T-helper 2 cell treated with Interferon-gamma antibody and Interleukin-4, amounts not matched to agents 100 ng/mL and 5 ng/mL, for 36 hours (primary cell): Measurements from ENCODE around the gene C10orf90. TPM values are rescaled to one million over a fixed set of nuclear protein-coding genes. Genes with fewer than 3 reads are reported as not detected.

ENCODE experiments used
- intact Hi-C: fragments of 100-400 bp; cut with micrococcal nuclease; formaldehyde crosslinking; loops from one replicate; pipeline ENCODE4 v1.15.1; 2023
- total RNA-seq: library from RNA; stranded (reverse); gene quantifications from 2 replicates; pipeline ENCODE4 v1.2.3, GENCODE V29; 2022

The C10orf90 gene
- total RNA-seq, 1 donor from 2014 or later = not detected

DNA sequence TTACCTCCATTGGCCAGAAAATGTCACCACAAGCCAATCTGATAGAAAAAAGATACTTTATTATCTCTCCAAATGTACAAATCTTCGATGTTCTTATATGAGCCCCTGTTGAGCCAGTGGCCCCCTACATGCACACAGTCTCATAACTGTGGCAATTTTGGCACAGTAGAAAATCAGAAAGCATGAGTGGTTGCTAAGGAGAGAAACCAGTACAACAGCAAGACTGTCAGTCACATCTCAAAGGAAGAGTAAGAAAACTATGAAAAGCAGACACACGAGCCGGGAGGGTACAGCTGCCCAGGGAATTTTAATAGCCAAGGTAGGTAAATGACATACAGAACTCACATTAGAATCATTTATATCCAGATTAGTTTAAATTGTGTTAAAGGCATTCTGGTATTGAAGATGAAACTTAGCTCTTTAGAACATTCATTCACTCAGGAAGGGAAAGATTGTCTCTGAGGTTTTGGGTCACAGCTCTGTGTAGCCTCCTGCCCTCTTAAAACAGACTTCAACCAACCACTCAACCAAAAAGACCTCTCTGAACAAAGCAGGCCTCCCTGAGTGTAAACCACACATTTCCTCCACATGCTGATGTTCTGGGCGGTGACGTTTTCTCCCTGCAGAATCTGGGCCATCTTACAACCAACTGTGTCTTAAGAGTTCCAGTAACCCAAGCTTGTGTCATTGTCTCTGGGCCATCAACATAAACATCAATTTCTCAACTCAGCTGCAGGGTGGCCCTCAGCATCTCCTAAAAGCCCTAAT lies 201.4 kb downstream of the C10orf90 start:
- intact Hi-C loops = no loop called here

DNA sequence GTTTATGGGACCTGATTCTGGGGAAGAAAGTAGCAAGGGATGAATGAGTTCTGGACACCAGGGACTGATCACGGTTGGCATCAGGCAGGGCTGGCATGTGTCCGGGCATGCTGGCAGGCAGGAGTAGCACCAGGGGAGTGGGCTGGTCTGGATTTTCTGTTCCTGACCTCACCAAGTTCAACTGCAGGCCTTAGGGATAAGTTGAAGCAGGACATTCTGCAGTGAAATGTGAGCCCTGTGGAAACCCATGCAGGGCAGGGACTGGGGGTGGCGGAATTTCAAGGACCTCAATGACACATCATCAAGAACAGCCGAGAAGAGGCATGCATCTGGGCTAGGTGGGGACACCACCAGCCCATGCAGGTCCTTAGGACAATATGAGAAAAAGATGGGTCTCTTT lies 202.0 kb downstream of the C10orf90 start:
- intact Hi-C loops = no loop called here

DNA sequence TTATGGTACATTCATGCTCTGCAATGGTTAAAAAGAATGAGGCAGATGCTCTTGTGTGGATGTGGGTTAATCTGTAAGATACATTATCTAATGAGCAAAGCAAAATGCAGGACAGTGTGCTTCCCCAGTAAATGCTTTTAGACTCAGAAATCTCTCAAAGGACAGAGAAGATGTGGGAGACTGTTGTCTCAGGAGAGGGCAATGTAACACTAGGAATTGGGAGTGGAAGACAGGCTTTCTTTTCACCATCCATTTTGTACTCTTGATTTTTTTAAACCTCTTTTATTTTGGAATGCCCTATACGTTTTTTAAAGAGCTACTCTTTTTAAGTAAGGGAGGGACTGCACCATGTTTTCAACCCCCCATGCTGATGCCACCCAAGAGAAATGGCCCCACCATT lies 204.7 kb downstream of the C10orf90 start:
- intact Hi-C loops = no loop called here

DNA sequence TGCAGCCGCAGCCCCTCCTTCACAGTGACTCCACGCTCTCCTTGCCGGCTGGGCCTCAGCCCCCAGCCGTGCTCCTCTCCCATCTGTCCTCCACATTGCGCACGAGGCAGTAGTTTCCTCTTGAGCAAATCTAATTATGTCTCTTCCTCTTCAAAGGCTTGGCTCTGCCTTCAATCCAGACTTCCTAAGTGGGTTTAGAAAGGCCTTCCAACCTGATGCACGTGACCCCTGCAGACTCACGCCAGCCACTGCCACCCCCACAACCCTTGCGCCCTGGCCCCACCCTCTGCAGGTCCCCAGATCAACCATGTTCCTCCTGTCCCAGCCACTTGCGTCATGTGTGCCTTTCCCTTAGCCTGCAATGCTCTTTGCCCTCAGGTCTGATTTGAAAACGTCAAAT lies 207.2 kb downstream of the C10orf90 start:
- intact Hi-C loops = no loop called here

DNA sequence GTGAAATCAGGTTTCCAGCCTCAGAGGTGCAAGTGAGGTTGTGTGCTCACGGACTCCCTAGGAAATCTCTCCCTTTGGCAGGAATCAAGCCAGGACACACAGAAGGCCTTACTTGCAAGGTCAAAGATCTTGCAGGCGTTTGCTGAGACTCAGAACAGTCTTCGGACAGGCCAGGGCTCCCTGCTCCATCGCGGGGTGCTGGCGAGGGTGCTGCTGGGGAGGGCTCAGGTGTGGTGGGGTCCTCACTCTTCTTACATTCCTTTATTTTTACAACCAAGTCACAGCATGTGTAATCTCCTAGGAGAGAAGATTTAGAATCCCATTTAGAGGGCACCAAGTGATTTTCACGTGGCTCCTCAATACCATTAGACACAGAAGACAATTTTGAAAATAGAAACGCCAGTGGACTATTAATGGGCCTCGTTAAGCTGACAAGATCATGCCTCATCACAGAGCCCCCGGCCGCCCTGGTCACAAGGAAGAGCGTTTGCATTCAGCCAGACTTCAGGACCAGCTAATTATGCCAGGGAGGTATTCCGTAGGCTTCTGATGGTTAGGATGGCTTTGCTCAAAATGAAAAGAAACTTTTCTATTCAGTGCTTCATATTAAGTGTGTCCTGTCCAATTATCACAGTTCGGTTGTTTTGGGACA lies 209.1 kb downstream of the C10orf90 start:
- intact Hi-C loops = no loop called here

DNA sequence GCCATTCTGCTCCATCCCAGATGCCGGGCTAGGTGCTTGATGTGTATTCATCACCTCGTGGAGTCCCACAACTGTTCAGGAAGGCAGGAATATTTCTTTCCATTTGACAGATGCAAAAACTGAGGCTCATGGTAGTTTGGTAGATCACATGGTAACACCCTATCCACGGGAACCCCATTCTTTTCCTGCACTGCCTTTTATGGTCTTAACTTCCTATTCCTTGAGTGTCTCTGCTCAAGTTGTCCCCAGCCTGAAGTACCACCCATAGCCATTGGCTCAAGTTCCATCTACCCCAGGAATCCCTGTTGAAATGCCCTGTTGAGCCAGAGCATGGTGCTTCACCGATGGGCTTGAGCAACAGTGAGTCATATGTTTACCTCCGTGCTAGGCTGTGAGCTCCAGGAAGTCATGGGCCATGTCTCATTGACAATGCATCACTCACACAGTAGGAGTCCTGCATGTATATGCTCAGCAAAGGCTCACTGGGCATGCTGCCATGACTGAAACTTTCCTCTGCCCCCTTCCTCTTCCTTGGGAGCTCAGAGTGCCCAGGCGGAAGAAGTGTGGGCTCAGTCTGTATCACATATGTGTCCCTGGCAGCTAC lies 210.5 kb downstream of the C10orf90 start:
- intact Hi-C loops = no loop called here

DNA sequence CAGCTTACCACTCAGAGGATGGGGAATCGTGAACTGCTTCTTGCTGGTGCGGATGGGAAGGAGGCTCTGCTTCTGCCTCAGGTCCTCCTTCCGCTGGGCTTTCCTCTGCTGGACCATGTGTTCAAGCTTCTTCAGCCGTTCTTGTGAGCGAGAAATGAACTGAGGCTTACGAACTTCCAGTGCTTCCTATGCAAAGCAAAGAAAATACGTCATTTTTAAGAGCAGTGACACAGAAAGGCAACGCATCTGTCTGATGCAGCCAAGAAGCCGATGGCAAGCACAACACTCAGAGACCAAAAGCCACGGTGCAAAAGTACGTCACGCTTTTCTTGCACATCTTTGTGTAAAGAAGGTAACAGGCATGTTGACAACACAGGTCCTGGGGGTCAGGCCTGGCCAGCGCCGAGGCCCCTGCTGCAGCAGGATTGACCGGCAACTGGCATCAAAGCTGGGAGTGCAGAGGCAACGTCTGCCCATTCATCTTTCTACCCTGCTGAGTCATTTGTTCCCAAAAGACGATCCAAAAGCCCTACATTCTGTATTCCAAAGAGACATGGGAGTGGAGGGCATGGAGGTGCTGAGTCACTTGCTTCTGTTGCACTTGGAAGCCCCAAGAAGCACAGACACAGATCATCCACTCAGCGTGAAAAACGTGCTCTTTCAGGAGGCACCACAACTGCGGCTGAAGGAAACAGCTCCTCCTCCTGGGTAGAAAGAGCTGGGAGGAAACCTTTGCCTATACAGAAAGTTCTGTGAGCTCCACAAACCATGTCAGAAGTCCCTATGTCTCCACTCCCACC lies 211.3 kb downstream of the C10orf90 start:
- intact Hi-C loops = no loop called here

DNA sequence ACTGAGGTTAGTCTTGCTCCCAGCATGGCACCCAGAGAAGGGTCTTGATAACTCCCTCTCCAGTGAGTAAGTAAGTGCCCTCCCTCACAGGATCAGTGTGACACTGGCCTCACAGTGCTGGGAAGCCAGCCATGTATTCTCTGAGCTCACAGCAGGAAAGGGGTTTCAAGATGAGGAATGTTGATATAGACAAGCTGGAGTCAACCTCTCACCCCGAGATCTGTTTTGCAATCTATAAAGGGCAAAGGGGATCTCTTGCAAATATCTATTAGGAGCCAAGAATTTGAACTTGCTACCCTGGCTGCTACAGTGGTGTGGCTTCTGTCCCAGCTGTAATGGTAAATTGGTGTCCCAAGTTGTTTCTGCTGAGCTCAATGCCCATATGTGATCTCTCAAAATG lies 212.0 kb downstream of the C10orf90 start:
- intact Hi-C loops = no loop called here

DNA sequence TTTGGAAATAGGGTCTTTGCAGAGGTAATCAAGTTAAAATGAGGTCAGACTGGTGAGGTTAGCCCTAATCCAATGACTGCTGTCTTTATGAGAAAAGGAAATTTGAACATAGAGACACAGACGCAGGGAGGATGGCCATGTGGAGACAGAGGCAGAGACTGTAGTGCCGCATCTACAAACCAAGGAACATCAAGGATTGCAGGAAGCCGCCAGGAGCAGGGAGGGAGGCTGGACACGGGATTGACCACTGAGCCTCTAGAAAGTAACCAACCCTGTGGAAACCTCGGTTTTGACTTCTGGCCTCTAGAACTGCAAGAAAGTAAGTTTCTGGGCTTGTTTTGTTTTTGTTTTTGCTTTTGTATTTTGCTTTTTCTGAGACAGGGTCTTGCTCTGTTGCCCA lies 213.9 kb downstream of the C10orf90 start:
- intact Hi-C loops = no loop called here

DNA sequence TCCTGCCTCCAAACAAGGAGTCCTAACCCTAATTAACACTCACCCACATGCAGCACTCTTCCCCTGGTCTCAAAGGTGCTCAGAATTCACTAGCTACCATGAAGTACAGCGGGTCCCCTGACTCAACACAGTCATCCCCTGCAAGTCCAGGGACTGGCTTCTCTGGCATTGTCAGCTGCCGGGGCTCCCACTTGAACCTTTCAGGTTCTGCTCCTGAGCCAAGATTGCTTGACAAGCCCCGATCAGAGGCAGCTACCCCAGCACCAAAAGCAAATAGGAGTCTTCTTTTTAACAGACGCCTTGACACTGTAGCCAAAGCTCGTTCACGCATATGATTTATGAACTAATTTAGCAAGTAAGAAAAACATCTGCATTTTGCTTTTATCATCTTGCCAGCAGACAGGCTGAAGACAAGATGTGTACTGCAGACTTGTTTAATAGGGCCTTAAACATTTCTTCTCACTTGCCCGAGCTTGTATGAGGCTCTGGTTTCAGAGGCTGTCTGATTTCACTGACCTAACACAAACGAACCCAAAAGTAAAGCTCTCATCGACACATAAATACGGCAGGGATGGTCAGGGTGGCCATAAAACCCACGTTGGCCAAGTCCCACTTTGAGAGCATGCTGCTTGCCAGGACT lies 214.6 kb downstream of the C10orf90 start:
- intact Hi-C loops = no loop called here

DNA sequence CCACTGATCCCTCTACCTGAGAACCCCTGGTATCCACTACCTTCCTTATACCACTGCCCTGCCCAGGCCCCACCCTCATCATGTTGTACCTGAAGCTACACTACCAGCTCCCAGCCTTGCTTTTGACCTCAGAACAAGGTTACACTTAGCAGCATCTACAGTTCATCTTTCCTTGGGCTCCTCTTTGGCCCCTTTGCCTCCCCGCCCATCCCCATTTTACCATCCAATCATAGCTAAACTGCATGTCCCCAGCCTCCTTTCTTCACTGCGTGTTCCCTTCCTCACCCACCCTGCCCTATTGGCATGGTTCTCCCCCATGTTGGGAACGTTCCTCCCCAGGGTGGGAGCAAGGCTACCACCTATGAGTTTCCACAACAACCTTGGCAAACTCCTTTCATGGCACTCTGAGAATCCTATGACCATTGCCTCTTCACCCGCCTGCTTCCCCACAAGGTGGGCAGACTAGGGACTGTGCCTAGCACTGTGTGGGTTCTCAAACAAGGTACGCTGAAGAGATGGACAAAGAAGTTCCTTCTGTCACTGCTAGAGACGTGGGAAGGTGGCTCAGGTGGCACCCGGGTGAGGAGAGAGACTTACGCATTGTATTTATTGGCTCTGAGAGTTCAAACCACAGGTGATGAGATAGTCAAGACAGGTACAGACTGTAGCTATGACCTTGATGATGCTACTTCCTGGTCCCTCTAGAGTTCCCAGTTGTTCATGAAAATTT lies 215.3 kb downstream of the C10orf90 start:
- intact Hi-C loops = no loop called here

DNA sequence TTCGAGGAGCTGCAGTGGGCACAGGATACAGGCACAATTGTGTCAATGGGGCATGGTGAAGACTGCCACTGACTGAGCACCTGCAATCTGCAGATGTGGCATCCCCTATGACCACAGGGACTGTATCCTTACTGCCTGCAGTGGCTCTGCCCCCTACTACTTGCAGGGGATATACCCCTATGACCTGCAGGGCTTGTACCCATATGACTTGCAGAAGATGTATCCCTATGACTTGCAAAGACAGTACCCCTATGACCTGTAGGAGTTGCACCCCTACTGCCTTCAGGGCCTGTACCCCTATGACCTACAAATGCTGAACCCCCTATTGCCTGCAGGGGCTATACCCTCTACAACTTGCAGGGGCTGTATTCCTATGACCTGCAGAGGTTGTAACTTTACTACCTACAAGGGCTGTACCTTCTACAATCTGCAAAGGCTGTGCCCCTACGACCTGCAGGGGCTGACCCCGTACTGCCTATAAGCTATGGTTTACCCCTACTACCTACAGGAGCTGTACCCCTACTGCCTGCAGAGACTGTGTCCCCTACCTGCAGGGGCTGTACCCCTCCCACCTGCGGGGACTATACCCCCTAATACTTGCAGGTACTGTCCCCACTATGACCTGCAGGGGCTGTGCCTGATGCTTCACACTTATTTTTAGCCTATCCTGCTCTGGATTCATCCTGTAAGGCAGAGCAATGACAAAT lies 216.3 kb downstream of the C10orf90 start:
- intact Hi-C loops = no loop called here

DNA sequence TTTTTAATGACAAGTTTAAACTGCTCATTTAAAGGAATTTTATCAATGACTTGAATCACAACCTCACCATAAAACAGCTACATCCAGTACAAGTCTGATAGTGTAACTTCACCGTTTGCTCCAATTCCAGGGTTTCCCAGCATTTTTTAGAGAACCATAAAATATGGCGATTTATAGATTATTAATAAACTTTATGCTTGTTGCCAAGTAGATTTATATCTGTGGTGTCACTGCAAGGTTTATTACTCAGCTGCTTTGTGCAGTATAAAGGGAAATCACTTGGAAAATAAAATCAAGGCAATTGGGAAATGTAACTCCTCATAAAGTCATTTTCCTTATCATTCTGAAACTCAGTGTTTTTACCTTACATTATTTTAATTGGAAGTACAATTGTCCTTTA lies 218.2 kb downstream of the C10orf90 start:
- intact Hi-C loops = no loop called here

DNA sequence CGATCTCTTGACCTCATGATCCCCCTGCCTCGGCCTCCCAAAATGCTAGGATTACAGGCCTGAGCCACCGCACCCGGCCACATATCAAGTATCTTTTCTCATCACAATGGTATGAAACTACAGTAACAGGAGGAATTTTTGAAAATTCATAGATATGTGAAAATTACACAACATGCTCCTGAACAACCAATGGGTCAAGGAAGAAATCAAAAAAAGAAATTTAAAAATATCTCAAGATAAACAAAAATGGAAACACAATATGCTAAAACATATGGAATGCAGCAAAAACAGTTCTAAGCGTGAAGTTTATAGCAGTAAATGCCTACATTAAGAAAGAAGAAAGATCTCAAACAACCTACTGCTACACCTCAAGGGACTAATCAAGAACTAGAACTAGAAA lies 222.4 kb downstream of the C10orf90 start:
- intact Hi-C loops = no loop called here

DNA sequence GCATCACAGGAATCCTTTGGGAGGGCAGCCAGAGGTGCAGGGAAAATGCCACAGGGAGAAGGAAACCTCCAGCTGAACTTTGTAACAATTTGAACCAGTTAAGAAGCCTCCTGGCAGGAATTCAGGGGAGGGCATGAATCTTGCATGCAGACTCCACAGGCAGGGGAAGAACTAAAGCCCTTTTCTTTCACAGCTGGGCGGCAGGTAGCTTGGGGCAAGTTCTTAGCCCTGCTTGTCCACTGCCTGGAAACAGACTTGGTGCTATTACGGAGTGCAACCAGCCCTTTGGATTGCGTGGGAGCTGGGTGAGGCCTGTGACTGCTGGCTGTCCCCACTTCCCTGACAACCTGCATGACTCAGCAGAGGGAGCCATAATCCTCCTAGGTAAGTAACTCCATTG lies 230.6 kb downstream of the C10orf90 start:
- intact Hi-C loops = no loop called here

DNA sequence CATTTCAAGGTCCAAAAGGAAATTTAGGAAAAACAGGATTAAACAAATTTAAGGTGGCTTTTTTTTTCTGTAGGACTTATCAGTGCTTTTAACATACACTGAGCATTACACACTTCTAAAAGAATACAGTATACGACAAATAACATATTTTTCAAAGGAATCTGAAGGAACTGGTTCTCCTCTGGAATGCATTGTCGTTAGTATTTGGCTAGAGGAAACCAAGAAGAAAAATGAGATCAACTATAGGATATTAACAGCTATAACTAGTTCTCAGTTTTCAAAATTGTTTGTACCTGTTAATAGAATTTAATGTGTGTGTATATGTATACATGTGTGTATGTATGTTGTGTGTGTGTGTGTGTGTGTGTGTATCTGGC lies 232.1 kb downstream of the C10orf90 start:
- intact Hi-C loops = no loop called here

DNA sequence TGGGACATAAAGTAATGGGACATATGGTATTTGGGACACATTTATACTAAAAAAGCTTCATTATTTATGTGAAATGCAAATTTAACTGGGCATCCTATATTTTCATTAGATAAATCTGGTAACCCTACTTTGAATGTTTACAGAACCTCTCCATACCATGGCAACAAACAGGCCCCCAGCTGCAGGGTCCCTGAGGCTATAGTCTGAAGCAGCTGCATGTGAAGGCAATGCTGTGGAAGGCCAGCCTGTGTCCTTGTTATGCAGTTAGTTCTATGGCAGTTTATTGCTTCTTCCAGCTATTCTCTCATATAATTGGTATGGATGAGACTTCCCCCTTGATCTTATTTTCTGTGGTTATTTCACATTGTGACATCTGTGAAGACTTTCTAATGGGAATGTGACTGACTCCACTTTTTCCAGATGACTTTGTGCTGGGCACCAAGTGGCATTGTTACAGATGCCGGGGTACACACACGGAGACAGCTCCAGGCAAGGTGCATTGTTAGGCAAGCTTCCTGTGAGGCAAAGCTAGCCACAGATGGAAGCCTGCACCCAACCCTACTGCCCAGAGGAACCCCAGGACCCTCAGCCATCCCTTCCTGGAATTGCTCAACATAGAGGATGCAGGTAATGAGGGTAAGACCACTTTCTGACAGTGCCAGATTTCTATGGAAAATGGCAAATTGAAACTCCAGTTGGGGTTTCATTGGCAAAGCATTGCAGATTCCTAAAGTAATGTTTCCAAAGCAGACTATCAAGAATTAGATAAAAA lies 232.7 kb downstream of the C10orf90 start:
- intact Hi-C loops = no loop called here

DNA sequence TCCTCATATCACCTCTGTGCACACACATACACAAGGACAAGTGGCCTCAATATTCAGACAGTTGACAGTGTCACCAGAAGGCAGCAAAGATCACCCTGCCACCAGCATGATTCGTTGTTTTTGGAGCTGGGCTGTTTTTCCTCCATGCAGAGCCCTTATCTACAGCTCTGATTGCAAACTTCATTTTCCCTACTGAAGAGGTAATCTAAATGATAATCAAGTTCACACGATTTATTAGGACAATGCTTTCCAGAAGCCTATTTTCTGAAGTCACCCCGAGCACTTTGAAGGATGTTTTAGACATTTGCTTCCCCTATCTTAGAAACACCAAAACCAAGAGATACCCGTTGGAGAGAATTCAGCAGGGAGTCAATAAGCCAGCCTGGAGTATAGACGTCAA lies 236.3 kb downstream of the C10orf90 start:
- intact Hi-C loops = no loop called here

DNA sequence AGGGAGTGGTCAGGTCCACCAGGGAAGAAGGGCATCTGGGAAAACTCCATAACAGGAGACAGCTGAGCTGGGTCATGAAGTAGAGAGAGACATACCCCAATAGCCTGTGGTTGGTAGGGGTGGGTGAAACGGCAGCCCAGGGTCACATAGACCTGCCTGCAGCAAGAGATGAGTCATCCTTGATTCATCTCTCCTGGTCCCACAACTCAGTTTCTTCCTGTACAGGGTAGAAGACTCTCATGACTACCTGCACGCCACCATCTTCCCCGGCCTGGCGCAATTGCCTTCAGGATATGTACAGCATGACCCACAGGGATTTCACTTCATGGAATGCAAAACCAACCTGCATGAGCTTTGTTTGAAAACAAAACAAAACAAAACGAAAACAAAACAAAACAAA lies 237.1 kb downstream of the C10orf90 start:
- intact Hi-C loops = no loop called here
